ENCODE results near the gene INPP5E. TPM values are rescaled to one million over a fixed set of nuclear protein-coding genes. Genes with fewer than 3 reads are reported as not detected.
A peak's percentile ranks its signal among the peaks of the same experiment; 100 is the strongest.

INPP5E gene
- 16.7 and 20.2 TPM in 2 replicates for total RNA-seq (2014; rRNA removed; shearing (Covaris generic))
- 21.3 and 27.8 TPM in 2 replicates for total RNA-seq (2022)
- Bru-seq, nascent RNA: percentile 45 among the genes with signal in this experiment
- BruChase-seq, experiment 1, labeled RNA remaining after a 6-hour chase: percentile 59 among the genes with signal in this experiment
- percentile 63 among the genes with signal in this experiment for BruChase-seq, experiment 2, labeled RNA remaining after a 2-hour chase
- long read RNA-seq, full-length matches to known transcripts: 24 of 84 reads
- long read RNA-seq, partial matches to known transcripts: 20 of 84 reads
- long read RNA-seq, other reads (novel, unspliced or antisense): 40 of 84 reads

DNA sequence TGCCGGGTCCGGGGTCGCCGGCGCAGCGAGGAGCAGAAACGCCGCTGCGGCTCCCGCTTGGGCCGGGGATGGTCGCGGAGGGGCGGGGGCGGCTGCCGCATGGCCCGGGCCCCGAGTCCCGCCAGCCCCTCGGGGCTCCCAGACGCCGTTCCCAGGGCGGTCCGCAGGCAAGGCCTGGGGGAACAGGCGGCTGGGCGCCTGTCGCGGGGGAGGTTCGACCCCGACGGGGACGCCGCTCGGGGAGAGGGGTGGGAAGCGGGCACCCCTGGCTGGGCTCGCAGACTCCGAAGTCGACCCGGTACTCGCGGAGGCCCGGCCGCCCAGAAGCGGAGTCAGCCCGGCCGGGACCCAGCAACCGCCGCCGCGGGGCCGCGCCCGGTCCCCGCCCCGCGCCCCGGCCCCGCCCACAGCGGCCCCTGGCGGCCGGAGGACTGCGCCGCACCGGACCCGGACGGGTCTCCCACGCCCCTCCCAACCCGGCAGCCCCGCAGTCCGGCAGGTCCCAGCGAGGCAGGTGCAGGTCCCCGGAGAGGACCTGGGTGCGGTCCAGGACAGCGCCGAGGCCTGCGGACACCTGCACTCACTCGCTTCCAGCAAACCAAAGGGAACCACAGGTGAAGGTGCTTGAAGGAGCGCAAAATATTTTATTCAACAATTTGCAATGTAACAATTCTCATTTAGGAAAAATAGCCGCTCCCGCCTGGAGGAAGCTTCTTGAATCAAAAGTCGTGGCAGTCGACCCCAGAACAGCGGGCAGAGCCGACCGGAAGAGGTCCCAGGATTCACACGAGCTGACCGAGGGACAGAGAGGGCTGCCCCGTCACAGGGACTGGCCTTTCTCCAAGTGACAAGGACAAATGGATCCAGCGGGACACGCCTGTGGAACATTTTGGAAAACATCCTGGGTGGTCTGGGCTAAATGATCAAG, at the start of gene INPP5E:
Gene INPP5E (minus strand): TSS at position 365 of the 928 bp plus-strand sequence. CDS start 426 bp downstream, outside the sequence.
- TF ChIP-seq CTCF (conservative IDR thresholded peaks at IDR 0.05; ENCODE audit: low read length): peak; percentile 65
- TF ChIP-seq EZH2phosphoT487 (IDR thresholded peaks at IDR 0.05; ENCODE audit: borderline replicate concordance, low read depth, low read length): no peak
- intact Hi-C loops (cut with micrococcal nuclease; ENCODE audit: unreplicated experiment): loop anchor here (1.0 to 2.0 kb wide), 2 partner anchors 39 to 43 kb away; partner anchors contain the start of genes SEC16A and SNAPC4
- H3K36me3 ChIP-seq (ENCODE audit: insufficient read depth, low read length): peaks cover 50% of the 10 kb centered on the region; the same call in 1 of the 2 replicates
- peak; percentile 83 for DNase-seq (ENCODE audit: low spot score)
- H3K9me3 ChIP-seq (ENCODE audit: low read length): no peaks in the 10 kb centered on the region
- H3K4me1 ChIP-seq (ENCODE audit: insufficient read depth, low read length, poor library complexity, severe bottlenecking): peaks cover 23% of the 10 kb centered on the region
- H3K27ac ChIP-seq (ENCODE audit: low read depth, low read length, poor library complexity, severe bottlenecking): peak within 1 kb of the TSS; percentile 49
- POLR2A ChIA-PET: no interaction called here
- peak within 1 kb of the TSS; percentile 87 for H3K4me3 ChIP-seq (ENCODE audit: low read depth, low read length, poor library complexity, severe bottlenecking)
- no peaks in the 10 kb centered on the region for H3K9me2 ChIP-seq (ENCODE audit: insufficient read depth, low read length)
- H3K79me2 ChIP-seq (ENCODE audit: insufficient read depth, low read depth, low read length): peaks cover 25% of the 10 kb centered on the region; the same call in 1 of the 2 replicates
- BruUV-seq (replicated peaks): no TSS peak
- CTCF ChIA-PET (ENCODE audit: unreplicated experiment): interaction anchor here (0.5 kb wide), 1 partner anchor 168 kb away, joined by 6 read pairs; no protein-coding TSS in a partner anchor
- H4K20me1 ChIP-seq (ENCODE audit: insufficient read depth, low read length): peaks cover 8% of the 10 kb centered on the region
- peak within 1 kb of the TSS; percentile 15; the same call in 1 of the 2 replicates for H2AFZ ChIP-seq (ENCODE audit: low read length)
- peak within 1 kb of the TSS; percentile 91 for H3K4me2 ChIP-seq (ENCODE audit: low read length)

DNA sequence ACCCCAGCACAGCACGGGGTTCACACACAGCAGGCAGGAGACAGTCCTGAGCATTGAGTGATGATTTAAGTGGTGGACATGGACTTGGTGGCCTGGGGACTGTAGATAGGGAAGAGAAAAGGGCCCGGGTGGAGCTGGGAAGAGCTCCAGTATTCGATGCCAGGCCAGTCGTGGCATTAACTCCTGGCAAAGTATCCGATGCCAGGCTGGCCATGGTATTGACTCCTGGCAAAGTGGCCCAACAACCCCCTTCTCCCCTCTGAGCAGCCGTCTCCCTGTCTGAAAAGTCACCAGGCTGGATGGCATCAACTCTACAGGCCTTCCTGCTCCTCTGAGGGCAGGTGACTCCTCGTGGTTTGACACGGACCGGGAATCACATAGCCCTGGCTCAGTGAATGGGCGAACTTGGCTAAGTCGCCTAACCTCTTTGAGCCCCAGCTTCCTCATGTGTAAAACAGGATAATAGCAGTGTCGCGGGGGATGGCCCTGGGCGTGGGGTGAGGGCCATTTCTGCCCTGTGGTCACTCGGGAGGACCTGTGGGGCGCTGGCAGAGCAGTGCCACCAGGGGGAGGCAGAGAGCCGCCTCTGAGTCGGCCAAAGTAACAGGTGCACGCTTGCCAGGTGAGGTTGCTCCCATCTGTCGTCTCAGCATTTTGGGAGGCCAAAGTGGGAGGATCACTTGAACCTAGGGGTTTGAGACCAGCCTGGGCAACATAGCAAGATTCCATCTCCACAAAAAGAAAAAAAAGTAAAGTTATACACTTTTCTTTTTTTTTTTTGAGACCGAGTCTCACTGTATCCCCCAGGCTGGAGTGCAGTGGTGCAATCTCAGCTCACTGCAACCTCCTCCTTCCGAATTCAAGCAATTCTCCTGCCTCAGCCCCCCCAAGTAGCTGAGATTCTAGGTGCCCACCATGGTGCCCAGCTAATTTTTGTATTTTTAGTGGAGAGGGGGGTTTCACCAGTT, 48.9 kb upstream of the INPP5E start:
- H2AFZ ChIP-seq (ENCODE audit: low read length): no peak overlapping the region
- peaks cover 10% of the 10 kb centered on the region for H3K4me1 ChIP-seq (ENCODE audit: insufficient read depth, low read length, poor library complexity, severe bottlenecking)
- BruUV-seq (replicated peaks): no TSS peak
- no peak overlapping the region for H3K27ac ChIP-seq (ENCODE audit: low read depth, low read length, poor library complexity, severe bottlenecking)
- H3K9me2 ChIP-seq (ENCODE audit: insufficient read depth, low read length): no peaks in the 10 kb centered on the region
- no peaks in the 10 kb centered on the region for H3K79me2 ChIP-seq (ENCODE audit: insufficient read depth, low read depth, low read length)
- intact Hi-C loops (cut with micrococcal nuclease; ENCODE audit: unreplicated experiment): loop anchor here (1.0 kb wide), 1 partner anchor 143 kb away; no protein-coding TSS in a partner anchor
- peak; percentile 61 for DNase-seq (ENCODE audit: low spot score)
- H3K4me2 ChIP-seq (ENCODE audit: low read length): no peak overlapping the region
- POLR2A ChIA-PET: no interaction called here
- CTCF ChIA-PET (ENCODE audit: unreplicated experiment): interaction anchor here (0.8 kb wide), 1 partner anchor 143 kb away, joined by 6 read pairs; no protein-coding TSS in a partner anchor
- H4K20me1 ChIP-seq (ENCODE audit: insufficient read depth, low read length): peaks cover 5% of the 10 kb centered on the region; the same call in 1 of the 2 replicates
- no peak overlapping the region for H3K4me3 ChIP-seq (ENCODE audit: low read depth, low read length, poor library complexity, severe bottlenecking)
- TF ChIP-seq EZH2phosphoT487 (IDR thresholded peaks at IDR 0.05; ENCODE audit: borderline replicate concordance, low read depth, low read length) (no peak), CTCF (conservative IDR thresholded peaks at IDR 0.05; ENCODE audit: low read length) (peak; percentile 97)
- H3K9me3 ChIP-seq (ENCODE audit: low read length): no peaks in the 10 kb centered on the region
- no peaks in the 10 kb centered on the region for H3K36me3 ChIP-seq (ENCODE audit: insufficient read depth, low read length)

Data from OCI-LY7 (cell line).